H7 (cell line): ENCODE results near the gene TSEN34. TPM values are rescaled to one million over a fixed set of nuclear protein-coding genes. Genes with fewer than 3 reads are reported as not detected.
"Not testable (repeated sequence)": the region's sequence is repeated elsewhere in the genome, so short reads cannot be mapped to it uniquely, and the experiment has no call there.

ENCODE experiments used
- DNase-seq: peaks from one replicate; pipeline ENCODE4 v3.0.0; 2012
- H3K27me3 ChIP-seq: 2 replicates; pipeline ENCODE4 v1.6.0; 2011; ENCODE audit warnings: mild to moderate bottlenecking, low read length; ENCODE audit not compliant: control insufficient read depth, insufficient read depth
- H3K36me3 ChIP-seq: replicated peaks from 2 replicates; pipeline ENCODE4 v1.5.1; 2011; ENCODE audit warnings: low read length; ENCODE audit not compliant: control insufficient read depth, insufficient read depth
- H3K4me3 ChIP-seq: 2 replicates; pipeline ENCODE4 v1.5.1; 2011; ENCODE audit warnings: low read depth, mild to moderate bottlenecking, control low read depth, low read length, moderate library complexity; ENCODE audit not compliant: insufficient read depth
- total RNA-seq: library from RNA; depleted of rRNA; stranded (reverse); fragments of >200 nt; shearing (Covaris generic); gene quantifications from 2 replicates; pipeline ENCODE4 v1.2.3, GENCODE V29; 2014

TSEN34 gene
- total RNA-seq, 1 experiment from 2014 or later: 76.9 TPM

- peaks cover 1% of the 10 kb centered on the region; the same call in 1 of the 2 replicates for H3K36me3 ChIP-seq
- H3K4me3 ChIP-seq: peak within 1 kb of the TSS; percentile 51
- peak; percentile 95 for DNase-seq
- H3K27me3 ChIP-seq: no peaks in the 10 kb centered on the region
Measured at GRCh38 chr19:54172471-54173358, 18.4 kb upstream of the TSEN34 start, which contains the start of gene TMC4. TMC4 (minus strand) TSS chr19:54173160; CDS start chr19:54173117, 43 bp downstream.

GRCh38 chr19:54173359-54173699, 17.8 kb upstream of the TSEN34 start:
- H3K27me3 ChIP-seq: no peaks in the 10 kb centered on the region
- DNase-seq: peak; percentile 50
- H3K4me3 ChIP-seq: peak overlapping the region; percentile 19
- H3K36me3 ChIP-seq: peaks cover 1% of the 10 kb centered on the region; the same call in 1 of the 2 replicates

- Histone ChIP-seq H3K4me3 (no peak overlapping the region), H3K36me3 (peaks cover 1% of the 10 kb centered on the region), H3K27me3 (no peaks in the 10 kb centered on the region)
- DNase-seq: peak; percentile 48
Measured at GRCh38 chr19:54173951-54174834, 16.9 kb upstream of the TSEN34 start.

- H3K27me3 ChIP-seq: no peaks in the 10 kb centered on the region
- DNase-seq: peak; percentile 90
- peaks cover 5% of the 10 kb centered on the region for H3K36me3 ChIP-seq
- no peak overlapping the region for H3K4me3 ChIP-seq
Measured at GRCh38 chr19:54178581-54179261, 12.4 kb upstream of the TSEN34 start.

GRCh38 chr19:54179262-54179852, 11.8 kb upstream of the TSEN34 start:
- peak; percentile 13 for DNase-seq
- Histone ChIP-seq H3K36me3 (peaks cover 5% of the 10 kb centered on the region), H3K27me3 (no peaks in the 10 kb centered on the region), H3K4me3 (no peak overlapping the region)

GRCh38 chr19:54179921-54180461, 11.1 kb upstream of the TSEN34 start:
- H3K36me3 ChIP-seq: peaks cover 5% of the 10 kb centered on the region
- DNase-seq: peak; percentile 93
- H3K4me3 ChIP-seq: no peak overlapping the region
- H3K27me3 ChIP-seq: no peaks in the 10 kb centered on the region

- Histone ChIP-seq H3K4me3 (no peak overlapping the region), H3K27me3 (no peaks in the 10 kb centered on the region), H3K36me3 (peaks cover 5% of the 10 kb centered on the region)
- no peak for DNase-seq
Measured at GRCh38 chr19:54180691-54181091, 10.4 kb upstream of the TSEN34 start.

- DNase-seq, H3K27me3 ChIP-seq, H3K4me3 ChIP-seq, H3K36me3 ChIP-seq: not testable (repeated sequence)
Measured at GRCh38 chr19:54181894-54182293, 9.2 kb upstream of the TSEN34 start.

GRCh38 chr19:54183431-54183830, 7.7 kb upstream of the TSEN34 start:
- peaks cover 10% of the 10 kb centered on the region for H3K36me3 ChIP-seq
- H3K4me3 ChIP-seq: no peak overlapping the region
- H3K27me3 ChIP-seq: no peaks in the 10 kb centered on the region
- peak; percentile 13 for DNase-seq

- peaks cover 10% of the 10 kb centered on the region for H3K36me3 ChIP-seq
- DNase-seq: peak; percentile 6
- no peak overlapping the region for H3K4me3 ChIP-seq
- H3K27me3 ChIP-seq: no peaks in the 10 kb centered on the region
Measured at GRCh38 chr19:54186351-54186750, 4.8 kb upstream of the TSEN34 start.

GRCh38 chr19:54186934-54187381, 4.2 kb upstream of the TSEN34 start:
- DNase-seq: peak; percentile 4
- peaks cover 10% of the 10 kb centered on the region for H3K36me3 ChIP-seq
- H3K4me3 ChIP-seq: no peak overlapping the region
- H3K27me3 ChIP-seq: no peaks in the 10 kb centered on the region

GRCh38 chr19:54188215-54188871, 2.8 kb upstream of the TSEN34 start:
- Histone ChIP-seq H3K27me3 (no peaks in the 10 kb centered on the region), H3K36me3 (peaks cover 12% of the 10 kb centered on the region), H3K4me3 (peak overlapping the region; percentile 71)
- peak; percentile 67 for DNase-seq

GRCh38 chr19:54189145-54189734, 1.9 kb upstream of the TSEN34 start, which contains the start of gene MBOAT7:
MBOAT7 (minus strand) TSS chr19:54189580; CDS start chr19:54188508, 1,072 bp downstream.
- DNase-seq: peak; percentile 97
- H3K4me3 ChIP-seq: peak within 1 kb of the TSS; percentile 90
- no peaks in the 10 kb centered on the region for H3K27me3 ChIP-seq
- H3K36me3 ChIP-seq: peaks cover 15% of the 10 kb centered on the region
